Measurements from ENCODE around the gene SPDYE3.

GRCh38 chr7:100351657-100352058 lies 44.2 kb downstream of the SPDYE3 start:
- TF ChIP-seq CTCF (conservative IDR thresholded peaks at IDR 0.05; ENCODE audit: low read depth, low read length): no peak
- TF ChIP-seq EZH2 (IDR thresholded peaks at IDR 0.05; ENCODE audit: borderline replicate concordance, low read depth, low read length, poor library complexity, severe bottlenecking): no peak

Data from A673 (cell line).